NCI-H2196 treated with DMSO at 0.1 percent for 48 hours (cell line): ENCODE measurements around the gene IGLL5.
"Not testable (repeated sequence)": the region's sequence is repeated elsewhere in the genome, so short reads cannot be mapped to it uniquely, and the experiment has no call there.

Source experiments
- DNase-seq: peaks from one replicate; lab custom pipeline; 2025; ENCODE audit not compliant: unreplicated experiment; lab: John Stamatoyannopoulos, UW

Gene IGLL5

DNA sequence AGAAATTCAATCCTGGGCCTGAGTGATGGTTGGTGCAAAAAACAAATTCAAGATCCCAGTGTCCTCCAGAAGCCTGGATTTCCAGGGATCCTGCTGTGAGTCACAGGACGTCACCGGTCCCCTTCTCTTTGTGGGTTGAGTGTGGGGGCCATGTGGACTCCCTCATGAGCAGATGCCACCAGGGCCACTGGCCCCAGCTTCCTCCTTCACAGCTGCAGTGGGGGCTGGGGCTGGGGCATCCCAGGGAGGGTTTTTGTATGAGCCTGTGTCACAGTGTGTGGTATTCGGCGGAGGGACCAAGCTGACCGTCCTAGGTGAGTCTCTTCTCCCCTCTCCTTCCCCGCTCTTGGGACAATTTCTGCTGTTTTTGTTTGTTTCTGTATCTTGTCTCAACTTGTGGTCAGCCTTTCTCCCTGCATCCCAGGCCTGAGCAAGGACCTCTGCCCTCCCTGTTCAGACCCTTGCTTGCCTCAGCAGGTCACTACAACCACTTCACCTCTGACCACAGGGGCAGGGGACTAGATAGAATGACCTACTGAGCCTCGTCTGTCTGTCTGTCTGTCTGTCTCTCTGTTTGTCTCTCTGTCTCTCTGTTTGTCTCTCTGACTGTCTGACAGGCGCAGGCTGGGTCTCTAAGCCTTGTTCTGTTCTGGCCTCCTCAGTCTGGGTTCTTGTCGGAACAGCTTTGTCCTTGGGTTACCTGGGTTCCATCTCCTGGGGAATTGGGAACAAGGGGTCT is 11.9 kb downstream of the IGLL5 start:
- not testable (repeated sequence) for DNase-seq

- not testable (repeated sequence) for DNase-seq
Measured at GRCh38 chr22:22900527-22901205, 13.1 kb downstream of the IGLL5 start.

DNA sequence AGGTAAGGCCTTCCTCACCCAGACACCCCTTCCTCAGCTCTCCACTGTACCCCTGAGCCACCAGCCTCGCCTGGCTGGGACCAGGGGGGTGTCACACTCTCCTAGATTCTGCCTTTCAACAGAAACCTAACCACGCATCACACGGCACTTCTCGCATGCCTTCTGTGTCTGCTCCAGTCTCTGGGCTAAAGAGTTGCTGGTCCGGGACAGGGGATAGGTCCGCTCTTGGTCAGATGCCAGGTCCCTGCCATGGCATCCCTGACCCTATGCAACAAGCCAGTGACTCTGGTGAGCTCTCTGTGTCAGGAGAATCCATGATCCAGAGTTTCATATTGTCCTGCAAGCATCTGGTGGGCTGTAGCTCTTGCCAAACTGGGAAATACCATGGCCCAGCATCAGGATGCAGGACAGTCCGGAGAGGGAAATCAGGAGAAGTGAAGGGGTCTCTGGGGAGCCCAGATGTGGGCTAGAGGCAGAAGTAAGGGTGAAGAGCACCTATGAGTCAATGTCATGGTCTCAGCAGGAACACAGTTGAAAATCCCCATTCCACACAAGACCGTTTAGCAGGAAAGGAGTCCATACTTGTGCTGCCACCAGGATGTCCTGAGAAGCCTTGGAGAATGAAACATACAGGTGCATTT is 14.1 kb downstream of the IGLL5 start:
- DNase-seq, result no peak

DNA sequence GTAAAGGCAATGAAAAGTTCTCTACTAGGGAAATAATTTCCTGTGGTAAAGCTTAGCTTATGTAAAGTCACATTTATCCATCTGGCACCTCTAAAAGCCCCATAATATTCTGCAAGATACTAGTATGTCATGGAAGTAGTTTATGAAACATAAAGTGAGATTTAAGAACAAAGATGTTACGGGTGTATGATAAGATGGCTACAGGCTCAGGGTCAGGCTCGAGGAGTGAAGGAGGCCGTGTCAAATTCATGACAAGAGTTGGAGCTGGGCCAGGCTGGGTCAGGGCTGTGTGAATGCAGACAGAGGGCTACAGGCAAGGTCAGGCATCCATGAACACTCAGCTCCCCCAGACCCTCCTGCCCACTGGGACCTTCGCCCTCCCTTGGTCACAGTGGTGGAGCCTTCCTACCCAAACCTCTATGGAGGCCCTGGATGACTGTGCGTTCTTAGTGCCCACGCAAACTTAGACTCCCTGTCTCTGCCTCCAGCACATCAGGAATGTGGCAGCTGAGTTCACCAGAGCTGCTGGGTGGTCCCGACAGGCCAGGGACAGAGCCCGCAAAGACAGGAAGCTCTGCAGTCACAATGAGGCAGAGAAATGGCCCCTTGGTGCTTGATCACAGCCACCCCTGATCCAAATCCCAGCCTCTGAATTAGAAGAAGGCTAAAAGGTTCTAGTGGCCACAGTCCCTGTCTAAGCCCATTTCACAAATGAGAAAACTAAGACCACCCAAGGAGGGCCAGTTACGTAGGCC is 14.8 kb downstream of the IGLL5 start:
- DNase-seq, result no peak

DNA sequence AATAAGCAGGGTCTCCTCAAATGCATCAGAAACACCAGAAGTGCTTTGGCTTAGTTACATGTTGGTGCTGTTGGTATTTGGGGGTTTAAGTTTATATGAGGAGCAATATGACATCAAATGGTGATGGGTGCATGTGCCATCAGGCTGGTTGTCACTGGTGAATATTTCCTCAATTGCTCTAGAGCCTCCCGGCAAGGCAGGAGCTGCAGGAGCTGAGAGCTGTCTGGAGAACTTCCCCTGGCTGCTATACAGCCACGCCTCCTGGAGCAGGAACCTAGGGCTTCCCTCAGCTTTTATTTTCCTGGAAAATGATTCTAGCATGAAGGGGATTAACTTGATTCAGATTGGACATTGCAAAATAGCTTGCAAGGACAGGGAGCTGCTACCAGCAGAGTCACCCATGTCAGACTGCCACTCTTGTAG is 15.8 kb downstream of the IGLL5 start:
- no peak for DNase-seq

GRCh38 chr22:22903781-22904192 is 16.2 kb downstream of the IGLL5 start:
- DNase-seq, result not testable (repeated sequence)

DNA sequence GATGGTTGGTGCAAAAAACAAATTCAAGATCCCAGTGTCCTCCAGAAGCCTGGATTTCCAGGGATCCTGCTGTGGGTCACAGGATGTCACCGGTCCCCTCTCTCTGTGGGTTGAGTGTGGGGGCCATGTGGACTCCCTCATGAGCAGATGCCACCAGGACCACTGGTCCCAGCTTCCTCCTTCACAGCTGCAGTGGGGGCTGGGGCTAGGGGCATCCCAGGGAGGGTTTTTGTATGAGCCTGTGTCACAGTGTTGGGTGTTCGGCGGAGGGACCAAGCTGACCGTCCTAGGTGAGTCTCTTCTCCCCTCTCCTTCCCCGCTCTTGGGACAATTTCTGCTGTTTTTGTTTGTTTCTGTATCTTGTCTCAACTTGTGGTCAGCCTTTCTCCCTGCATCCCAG is 17.1 kb downstream of the IGLL5 start:
- not testable (repeated sequence) for DNase-seq

- DNase-seq, result not testable (repeated sequence)
Measured at GRCh38 chr22:22906391-22906790, 18.8 kb downstream of the IGLL5 start.

GRCh38 chr22:22906907-22907550 is 19.4 kb downstream of the IGLL5 start:
- DNase-seq, result no peak

- DNase-seq, result no peak
Measured at GRCh38 chr22:22907551-22908494, 20.2 kb downstream of the IGLL5 start.

DNA sequence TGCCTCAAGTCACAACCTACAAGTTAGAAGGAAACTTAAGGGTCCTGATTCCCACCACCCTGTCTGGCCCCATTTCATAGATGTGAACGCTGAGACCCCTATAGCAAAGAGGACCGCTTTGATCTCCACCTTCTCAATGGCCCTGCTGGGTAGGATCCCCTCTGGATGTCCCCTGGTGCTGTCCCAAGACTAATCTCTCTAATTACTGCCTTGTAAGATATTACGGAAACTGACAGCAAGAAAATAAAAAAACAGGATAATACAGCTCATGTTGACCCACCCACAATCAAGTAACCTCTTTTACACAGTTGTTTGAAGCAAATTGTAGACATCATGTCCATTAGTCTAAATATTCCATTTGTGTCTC is 20.9 kb downstream of the IGLL5 start:
- DNase-seq, result no peak

DNA sequence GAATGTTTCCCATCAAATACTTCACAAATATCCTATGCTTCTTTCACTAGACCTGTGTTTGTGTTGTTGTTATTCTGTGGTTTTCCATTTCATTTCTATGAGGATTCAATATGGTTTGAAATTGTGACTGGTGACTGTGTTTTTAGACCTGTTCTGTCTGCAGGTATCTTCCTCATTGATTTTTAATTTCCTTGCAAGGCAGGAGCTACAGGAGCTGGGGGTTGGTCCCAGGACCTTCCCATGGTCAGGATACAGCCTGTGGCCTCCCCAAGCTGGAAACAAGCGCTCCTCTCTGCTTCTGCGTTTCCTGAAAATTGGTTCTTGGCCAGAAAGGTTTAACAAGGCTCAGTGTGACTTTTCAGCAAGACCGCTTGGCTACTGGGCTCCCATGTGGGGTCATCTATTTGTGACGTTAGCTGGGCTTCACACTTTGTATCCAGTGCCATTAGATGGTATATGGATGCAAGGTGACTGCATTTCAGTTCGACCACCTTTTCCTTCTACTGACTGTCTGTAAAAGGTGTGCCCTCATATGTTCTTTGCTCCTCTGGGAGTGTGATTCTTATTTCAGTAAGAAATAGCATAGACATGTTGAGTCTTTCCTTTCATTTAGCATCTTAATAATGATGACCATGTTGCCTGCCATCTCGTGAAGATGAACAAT is 21.5 kb downstream of the IGLL5 start:
- no peak for DNase-seq

DNA sequence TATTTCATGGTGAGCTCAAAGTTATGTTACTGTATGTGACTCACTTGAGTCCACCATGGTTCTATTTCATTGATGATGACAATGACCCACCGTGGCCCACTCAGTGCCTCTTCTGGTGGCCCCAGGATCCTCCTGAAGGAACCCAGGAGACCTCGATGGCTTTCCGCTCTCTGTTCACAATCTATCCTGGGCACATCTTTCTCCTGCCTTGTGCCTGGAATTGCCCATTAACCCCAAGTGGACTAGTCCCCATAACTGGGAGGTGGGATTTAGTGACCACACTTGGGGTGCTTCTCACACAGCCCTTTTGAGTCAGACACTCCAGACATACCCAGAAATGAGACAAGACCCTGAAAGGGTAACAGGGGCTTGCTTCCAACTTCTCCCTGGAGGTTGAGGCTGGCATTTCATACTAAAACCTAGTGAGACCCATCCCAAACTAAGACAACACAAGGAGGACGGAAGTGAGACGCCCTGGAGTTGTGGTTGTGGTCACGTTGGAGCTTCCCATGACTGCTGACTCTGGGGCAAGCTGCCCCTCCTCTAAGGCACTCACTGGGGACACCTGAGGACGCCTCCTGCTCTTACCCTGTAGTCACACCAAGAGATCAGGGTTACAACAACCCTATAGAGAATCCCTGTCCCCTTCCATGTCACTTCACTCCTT is 22.1 kb downstream of the IGLL5 start:
- no peak for DNase-seq

GRCh38 chr22:22910272-22911240 is 22.9 kb downstream of the IGLL5 start:
- no peak for DNase-seq

DNA sequence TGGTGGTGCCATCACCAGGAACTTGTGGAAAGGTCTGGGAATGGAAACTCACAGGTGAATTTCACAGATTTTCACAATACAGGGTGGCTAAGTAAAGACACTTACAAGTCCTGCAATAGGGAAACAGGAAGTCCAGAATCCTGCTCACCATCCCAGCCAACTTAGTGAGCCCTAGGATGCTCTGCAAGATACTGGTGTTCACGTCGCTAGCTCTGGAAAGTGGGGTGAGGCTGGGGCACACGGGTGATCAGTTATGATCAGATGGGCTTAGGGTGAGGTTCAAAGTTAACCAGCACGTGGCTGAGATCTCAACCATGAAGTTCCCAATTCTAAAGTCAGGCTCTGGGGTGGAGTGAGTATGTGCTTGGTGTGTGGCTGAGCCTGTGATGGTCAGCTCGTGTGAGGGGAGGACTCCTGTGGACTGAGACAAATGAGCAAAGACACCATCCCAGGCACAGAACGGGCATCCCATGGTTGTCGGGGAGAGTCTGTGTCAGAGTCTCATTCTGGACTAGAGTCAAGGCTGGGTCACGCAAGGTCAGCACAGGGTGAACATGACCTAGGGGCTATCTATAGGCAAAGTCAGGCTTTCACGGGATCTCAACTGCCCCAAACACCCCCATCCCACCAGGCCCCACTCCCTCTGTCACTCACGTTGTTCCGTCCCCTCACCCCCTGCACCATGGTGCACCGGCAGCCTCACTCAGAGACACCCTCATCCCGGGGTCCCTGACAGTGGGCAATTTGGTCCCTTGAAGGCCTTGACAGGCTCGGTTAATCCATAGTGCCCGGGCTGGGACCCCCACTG is 23.9 kb downstream of the IGLL5 start:
- no peak for DNase-seq

GRCh38 chr22:22912135-22912987 is 24.7 kb downstream of the IGLL5 start:
- DNase-seq, result no peak
